Activated B cell treated with CpG ODN at 0.5 μM for 24 hours (primary cell): ENCODE results near the gene ZNF143. TPM values are rescaled to one million over a fixed set of nuclear protein-coding genes. Genes with fewer than 3 reads are reported as not detected.
A peak's percentile ranks its signal among the peaks of the same experiment; 100 is the strongest.
"Not testable (repeated sequence)": the region's sequence is repeated elsewhere in the genome, so short reads cannot be mapped to it uniquely, and the experiment has no call there.

ENCODE experiments used
- ATAC-seq: fragments of 200-7000 bp; cut with Tn5 transposase; one replicate; pipeline ENCODE4 v1.10.0; 2021; ENCODE audit warnings: low read depth, mild to moderate bottlenecking, moderate library complexity
- CTCF ChIA-PET: fragments of 350-600 bp; sonication (Branson Sonifier 250); formaldehyde crosslinking; loops from one replicate; lab custom pipeline; 2021; ENCODE audit warnings: antibody characterized with exemption; lab: Charles Lee
- POLR2A ChIA-PET: fragments of 350-600 bp; sonication (Branson Sonifier 250); formaldehyde crosslinking; loops from one replicate; lab custom pipeline; 2021; ENCODE audit warnings: antibody characterized with exemption; lab: Charles Lee
- DNase-seq: peaks from one replicate; pipeline ENCODE4 v3.0.0; 2022
- H3K27ac Mint-ChIP-seq: one replicate; pipeline ENCODE4 v1.8.0; 2020; ENCODE audit warnings: mixed read lengths
- H3K27me3 Mint-ChIP-seq: one replicate; pipeline ENCODE4 v1.8.0; 2021; ENCODE audit warnings: mixed read lengths
- H3K36me3 Mint-ChIP-seq: one replicate; pipeline ENCODE4 v1.8.0; 2021; ENCODE audit warnings: low read depth, mixed read lengths
- H3K4me1 Mint-ChIP-seq: one replicate; pipeline ENCODE4 v1.8.0; 2021; ENCODE audit warnings: mixed read lengths
- H3K4me3 Mint-ChIP-seq: one replicate; pipeline ENCODE4 v1.8.0; 2020; ENCODE audit warnings: mild to moderate bottlenecking, mixed read lengths
- H3K9me3 Mint-ChIP-seq: one replicate; pipeline ENCODE4 v1.8.0; 2020; ENCODE audit warnings: mixed read lengths
- CTCF ChIP-seq: fragments of 200-600 bp; IDR thresholded peaks from one replicate; pipeline ENCODE4 v1.8.0; 2022; ENCODE audit warnings: antibody characterized with exemption, mild to moderate bottlenecking
- intact Hi-C: fragments of 100-400 bp; cut with micrococcal nuclease; formaldehyde crosslinking; loops from one replicate; pipeline ENCODE4 v1.15.1; 2024
- total RNA-seq: library from RNA; stranded (reverse); gene quantifications from 2 replicates; pipeline ENCODE4 v1.2.3, GENCODE V29; 2022

The ZNF143 gene
- total RNA-seq, result 37.8 and 41.1 TPM in 2 replicates

- DNase-seq (peak; percentile 99), ATAC-seq (peak; percentile 85)
- Mint-ChIP-seq H3K27ac (peak within 1 kb of the TSS; percentile 98), H3K4me1 (peaks cover 30% of the 10 kb centered on the region), H3K9me3 (no peaks in the 10 kb centered on the region), H3K4me3 (peak within 1 kb of the TSS; percentile 97), H3K27me3 (no peaks in the 10 kb centered on the region), H3K36me3 (peaks cover 14% of the 10 kb centered on the region)
- ChIA-PET CTCF (interaction anchor here (0.8 to 1.1 kb wide), 3 partner anchors 74 to 512 kb away, joined by 3 to 4 read pairs (median 3); no protein-coding TSS in a partner anchor), POLR2A (interaction anchor here (0.5 to 3.9 kb wide), 65 partner anchors 9 to 1939 kb away, joined by 3 to 41 read pairs (median 4); partner anchors contain the start of genes DENND5A, EIF4G2, IPO7 and RPL27A)
- TF ChIP-seq CTCF, result no peak
- intact Hi-C loops, result loop anchor here (1.0 to 10.0 kb wide), 14 partner anchors 76 to 1394 kb away; partner anchors contain the start of genes ADM, AMPD3, IPO7 and SWAP70
These were observed at the start of gene ZNF143 for GRCh38 chr11:9460322-9461062. Gene ZNF143, plus strand, starts transcription at chr11:9461012. Its CDS starts 10,297 bp downstream, at chr11:9471309.

DNA sequence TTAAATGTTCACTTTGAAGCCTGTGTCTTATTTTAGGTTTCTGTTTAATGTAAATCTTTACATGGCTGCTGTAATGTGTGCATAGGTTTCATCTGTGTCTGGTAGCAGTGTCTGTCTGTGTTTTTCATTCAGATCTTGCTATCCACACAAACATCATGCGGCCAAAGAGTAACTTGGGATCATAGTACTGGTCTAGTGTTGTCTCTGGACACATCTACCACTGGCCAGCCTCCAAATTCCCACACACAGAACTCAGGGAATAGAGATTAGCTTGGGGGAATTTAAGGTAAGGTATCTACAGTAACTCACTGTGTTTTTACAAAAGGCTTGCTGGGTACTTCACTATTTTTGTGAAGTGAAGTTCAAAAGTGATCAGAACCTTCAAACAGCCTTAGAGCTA is 32.1 kb upstream of the ZNF143 start:
- Mint-ChIP-seq H3K4me3 (no peak overlapping the region), H3K27ac (no peak overlapping the region), H3K9me3 (no peaks in the 10 kb centered on the region), H3K4me1 (no peaks in the 10 kb centered on the region), H3K36me3 (peaks cover 83% of the 10 kb centered on the region), H3K27me3 (no peaks in the 10 kb centered on the region)
- no peak for DNase-seq
- no peak for ATAC-seq
- ChIA-PET POLR2A (no interaction called here), CTCF (no interaction called here)
- intact Hi-C loops, result no loop called here
- no peak for TF ChIP-seq CTCF

DNA sequence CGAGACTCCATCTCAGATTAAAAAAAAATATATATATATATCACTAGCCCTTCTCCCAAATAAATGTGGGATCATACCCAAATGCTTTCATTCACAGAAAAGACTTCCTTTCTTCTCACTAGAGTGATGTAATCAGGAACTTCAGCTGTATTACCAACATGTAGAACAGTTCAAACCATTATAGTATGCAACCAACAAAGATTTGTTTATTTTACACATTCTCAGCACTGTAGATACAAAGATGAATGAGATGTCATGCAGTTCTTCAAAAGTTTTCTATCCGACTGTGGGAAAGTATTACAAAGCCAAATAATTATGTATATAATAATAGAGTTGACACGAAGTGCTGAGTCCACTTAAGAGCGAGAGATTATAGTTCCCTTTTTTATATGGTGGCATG is 22.2 kb upstream of the ZNF143 start:
- ATAC-seq, result no peak
- no peaks in the 10 kb centered on the region for H3K27me3 Mint-ChIP-seq
- H3K27ac Mint-ChIP-seq, result no peak overlapping the region
- no peaks in the 10 kb centered on the region for H3K9me3 Mint-ChIP-seq
- DNase-seq, result no peak
- intact Hi-C loops, result no loop called here
- H3K4me1 Mint-ChIP-seq, result no peaks in the 10 kb centered on the region
- H3K4me3 Mint-ChIP-seq, result no peak overlapping the region
- H3K36me3 Mint-ChIP-seq, result peaks cover 84% of the 10 kb centered on the region
- CTCF ChIA-PET, result no interaction called here
- POLR2A ChIA-PET, result no interaction called here
- no peak for TF ChIP-seq CTCF

- H3K4me1 Mint-ChIP-seq, result no peaks in the 10 kb centered on the region
- no peak overlapping the region for H3K27ac Mint-ChIP-seq
- intact Hi-C loops, result no loop called here
- ChIA-PET POLR2A (no interaction called here), CTCF (no interaction called here)
- H3K36me3 Mint-ChIP-seq, result peaks cover 61% of the 10 kb centered on the region
- DNase-seq, result no peak
- H3K4me3 Mint-ChIP-seq, result no peak overlapping the region
- no peaks in the 10 kb centered on the region for H3K27me3 Mint-ChIP-seq
- TF ChIP-seq CTCF, result no peak
- ATAC-seq, result no peak
- no peaks in the 10 kb centered on the region for H3K9me3 Mint-ChIP-seq
These were observed 14.6 kb upstream of the ZNF143 start for GRCh38 chr11:9446230-9446629.

DNA sequence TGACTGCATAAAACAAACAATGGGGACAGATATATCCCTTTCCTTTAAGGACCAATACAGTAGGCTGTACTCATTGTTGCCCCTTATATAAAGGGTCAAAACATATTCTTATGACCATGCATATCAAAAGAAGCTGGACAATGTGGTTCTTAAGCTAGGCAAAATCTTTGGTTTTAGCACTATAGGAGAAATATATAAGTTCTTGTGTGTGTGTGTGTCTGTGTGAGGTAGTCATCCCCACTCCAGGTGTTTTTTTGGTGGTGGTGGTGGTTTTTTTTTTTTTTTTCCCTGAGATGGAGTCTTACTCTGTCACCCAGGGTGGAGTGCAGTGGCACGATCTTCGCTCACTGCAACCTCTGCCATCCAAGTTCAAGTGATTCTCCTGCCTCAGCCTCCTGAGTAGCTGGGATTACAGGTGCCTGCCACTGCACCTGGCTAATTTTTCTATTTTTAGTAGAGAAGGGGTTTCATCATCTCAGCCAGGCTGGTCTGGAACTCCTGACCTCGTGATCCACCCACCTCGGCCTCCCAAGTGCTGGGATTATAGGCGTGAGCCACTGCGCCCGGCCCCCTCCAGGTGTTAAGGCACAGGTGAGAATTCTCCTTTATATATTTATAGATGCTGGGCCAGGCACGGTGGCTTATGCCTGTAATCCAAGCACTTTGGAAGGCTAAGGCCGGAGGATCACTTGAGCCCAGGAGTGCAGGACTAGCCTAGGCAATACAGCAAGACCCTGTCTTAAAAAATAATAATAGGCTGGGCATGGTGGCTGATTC is 12.0 kb upstream of the ZNF143 start:
- CTCF ChIA-PET, result no interaction called here

GRCh38 chr11:9452023-9452422 is 8.8 kb upstream of the ZNF143 start:
- CTCF ChIA-PET, POLR2A ChIA-PET, H3K4me1 Mint-ChIP-seq, H3K27me3 Mint-ChIP-seq, DNase-seq, H3K27ac Mint-ChIP-seq, intact Hi-C loops, ATAC-seq, H3K4me3 Mint-ChIP-seq, H3K9me3 Mint-ChIP-seq: not testable (repeated sequence)
- H3K36me3 Mint-ChIP-seq, result peaks cover 12% of the 10 kb centered on the region

More for the DNA sequence above, 12.0 kb upstream of the ZNF143 start:
- no peak for TF ChIP-seq CTCF
- ATAC-seq (no peak), DNase-seq (no peak)
- POLR2A ChIA-PET, result interaction anchor here (0.9 to 1.2 kb wide), 2 partner anchors 11 to 13 kb away, joined by 3 to 15 read pairs; no protein-coding TSS in a partner anchor
- H3K4me3 Mint-ChIP-seq, result no peak overlapping the region
- H3K4me1 Mint-ChIP-seq, result no peaks in the 10 kb centered on the region
- intact Hi-C loops, result no loop called here
- peaks cover 8% of the 10 kb centered on the region for H3K9me3 Mint-ChIP-seq
- H3K36me3 Mint-ChIP-seq, result peaks cover 41% of the 10 kb centered on the region
- H3K27me3 Mint-ChIP-seq, result no peaks in the 10 kb centered on the region
- H3K27ac Mint-ChIP-seq, result no peak overlapping the region
